Measurements from ENCODE around the gene COL12A1.
"Not testable (repeated sequence)": the region's sequence is repeated elsewhere in the genome, so short reads cannot be mapped to it uniquely, and the experiment has no call there.

The COL12A1 gene

GRCh38 chr6:75211920-75212590, 6.2 kb upstream of the COL12A1 start:
- no peak for FAIRE-seq

- peak; percentile 76 for FAIRE-seq
These were observed 5.3 kb upstream of the COL12A1 start for GRCh38 chr6:75210885-75211739.

- no peak for FAIRE-seq
These were observed 3.4 kb upstream of the COL12A1 start for GRCh38 chr6:75209184-75209723.

- FAIRE-seq = peak; percentile 87
These were observed 2.7 kb upstream of the COL12A1 start for GRCh38 chr6:75208298-75209183.

GRCh38 chr6:75206576-75207342, 906 bp upstream of the COL12A1 start:
- FAIRE-seq = no peak

GRCh38 chr6:75204959-75205775, 686 bp downstream of the COL12A1 start:
- no peak for FAIRE-seq

- FAIRE-seq = peak; percentile 91
These were observed 1.5 kb downstream of the COL12A1 start for GRCh38 chr6:75204217-75204958.

GRCh38 chr6:75203721-75204120, 2.1 kb downstream of the COL12A1 start:
- no peak for FAIRE-seq

GRCh38 chr6:75202676-75203131, 3.1 kb downstream of the COL12A1 start:
- FAIRE-seq = no peak

GRCh38 chr6:75201901-75202672, 3.8 kb downstream of the COL12A1 start:
- no peak for FAIRE-seq

- FAIRE-seq = peak; percentile 8
These were observed 4.8 kb downstream of the COL12A1 start for GRCh38 chr6:75201021-75201420.

- no peak for FAIRE-seq
These were observed 6.0 kb downstream of the COL12A1 start for GRCh38 chr6:75199889-75200288.

GRCh38 chr6:75196081-75196687, 9.7 kb downstream of the COL12A1 start:
- peak; percentile 76 for FAIRE-seq

GRCh38 chr6:75188221-75188925, 17.5 kb downstream of the COL12A1 start:
- FAIRE-seq = no peak

GRCh38 chr6:75186581-75186980, 19.3 kb downstream of the COL12A1 start:
- FAIRE-seq = not testable (repeated sequence)

GRCh38 chr6:75183099-75183541, 22.7 kb downstream of the COL12A1 start:
- FAIRE-seq = no peak

GRCh38 chr6:75180864-75181263, 25.0 kb downstream of the COL12A1 start:
- no peak for FAIRE-seq

GRCh38 chr6:75178757-75179156, 27.1 kb downstream of the COL12A1 start:
- no peak for FAIRE-seq

Measured in endometrium (tissue), 2 donors.